ENCODE measurements around the gene COL6A2.

COL6A2 gene

GRCh38 chr21:46095814-46096595, 1.9 kb upstream of the COL6A2 start:
- no peak for DNase-seq (ENCODE audit: low read depth)
- TF ChIP-seq CTCF (IDR thresholded peaks at IDR 0.05; ENCODE audit: insufficient read depth, low read depth, low read length, missing control alignments) = no peak
- H3K4me3 ChIP-seq (ENCODE audit: low read length) = no peak overlapping the region

GRCh38 chr21:46096596-46097335, 1.1 kb upstream of the COL6A2 start:
- DNase-seq (ENCODE audit: low read depth) = no peak
- TF ChIP-seq CTCF (IDR thresholded peaks at IDR 0.05; ENCODE audit: insufficient read depth, low read depth, low read length, missing control alignments) = no peak
- no peak overlapping the region for H3K4me3 ChIP-seq (ENCODE audit: low read length)

- TF ChIP-seq CTCF (IDR thresholded peaks at IDR 0.05; ENCODE audit: insufficient read depth, low read depth, low read length, missing control alignments) = no peak
- H3K4me3 ChIP-seq (ENCODE audit: low read length) = no peak overlapping the region
- no peak for DNase-seq (ENCODE audit: low read depth)
Observed at GRCh38 chr21:46098303-46099141, 610 bp downstream of the COL6A2 start.

DNA sequence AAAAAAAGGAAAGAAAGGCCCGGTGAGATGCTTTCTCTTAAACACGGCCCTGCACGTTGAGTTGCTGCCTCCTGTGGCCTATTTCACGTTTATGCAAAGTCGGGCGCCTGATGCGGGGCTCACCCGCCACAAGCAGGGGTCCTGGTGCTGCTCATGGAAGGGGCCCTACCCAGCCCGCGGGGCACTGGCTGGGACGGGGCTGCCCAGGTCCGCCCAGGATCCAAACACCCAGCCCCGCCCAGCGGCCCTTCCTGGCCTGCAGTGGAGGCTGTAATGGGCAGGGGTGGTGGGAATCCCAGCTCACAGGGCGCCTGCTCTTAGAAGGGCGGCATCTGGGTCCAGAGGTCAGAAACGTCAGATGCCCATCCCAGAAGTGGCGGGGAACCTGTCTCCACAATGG, 1.6 kb downstream of the COL6A2 start:
- no peak for TF ChIP-seq CTCF (IDR thresholded peaks at IDR 0.05; ENCODE audit: insufficient read depth, low read depth, low read length, missing control alignments)
- DNase-seq (ENCODE audit: low read depth) = no peak
- H3K4me3 ChIP-seq (ENCODE audit: low read length) = no peak overlapping the region

DNA sequence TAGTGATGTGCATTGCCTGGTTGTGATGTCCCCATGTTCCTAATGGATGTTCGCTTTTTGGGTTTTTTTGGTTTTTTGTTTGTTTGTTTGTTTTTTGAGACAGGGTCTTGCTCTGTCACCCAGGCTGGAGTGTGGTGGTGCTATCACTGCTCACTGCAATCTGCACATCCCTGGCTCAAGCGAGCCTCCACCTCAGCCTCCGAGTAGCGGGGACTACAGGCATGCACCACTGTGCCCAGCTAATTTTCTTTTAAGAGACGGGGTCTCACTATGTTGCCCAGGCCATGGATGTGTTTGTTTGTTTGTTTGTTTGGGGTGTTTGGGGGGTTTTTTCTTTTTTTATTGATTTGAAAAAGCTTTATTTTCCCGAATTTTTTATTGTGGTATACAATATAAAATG, 2.1 kb downstream of the COL6A2 start:
- TF ChIP-seq CTCF (IDR thresholded peaks at IDR 0.05; ENCODE audit: insufficient read depth, low read depth, low read length, missing control alignments) = no peak
- H3K4me3 ChIP-seq (ENCODE audit: low read length) = no peak overlapping the region
- no peak for DNase-seq (ENCODE audit: low read depth)

GRCh38 chr21:46100426-46100825, 2.5 kb downstream of the COL6A2 start:
- no peak overlapping the region for H3K4me3 ChIP-seq (ENCODE audit: low read length)
- DNase-seq (ENCODE audit: low read depth) = no peak
- TF ChIP-seq CTCF (IDR thresholded peaks at IDR 0.05; ENCODE audit: insufficient read depth, low read depth, low read length, missing control alignments) = no peak
